HG02981 (cell line): ENCODE measurements around the gene SCAF1.

Experiments used
- ATAC-seq: cut with Tn5 transposase; IDR thresholded peaks from one replicate; pipeline ENCODE4 v1.9.1; 2021; ENCODE audit warnings: mild to moderate bottlenecking, moderate library complexity; ENCODE audit not compliant: unreplicated experiment

The SCAF1 gene

DNA sequence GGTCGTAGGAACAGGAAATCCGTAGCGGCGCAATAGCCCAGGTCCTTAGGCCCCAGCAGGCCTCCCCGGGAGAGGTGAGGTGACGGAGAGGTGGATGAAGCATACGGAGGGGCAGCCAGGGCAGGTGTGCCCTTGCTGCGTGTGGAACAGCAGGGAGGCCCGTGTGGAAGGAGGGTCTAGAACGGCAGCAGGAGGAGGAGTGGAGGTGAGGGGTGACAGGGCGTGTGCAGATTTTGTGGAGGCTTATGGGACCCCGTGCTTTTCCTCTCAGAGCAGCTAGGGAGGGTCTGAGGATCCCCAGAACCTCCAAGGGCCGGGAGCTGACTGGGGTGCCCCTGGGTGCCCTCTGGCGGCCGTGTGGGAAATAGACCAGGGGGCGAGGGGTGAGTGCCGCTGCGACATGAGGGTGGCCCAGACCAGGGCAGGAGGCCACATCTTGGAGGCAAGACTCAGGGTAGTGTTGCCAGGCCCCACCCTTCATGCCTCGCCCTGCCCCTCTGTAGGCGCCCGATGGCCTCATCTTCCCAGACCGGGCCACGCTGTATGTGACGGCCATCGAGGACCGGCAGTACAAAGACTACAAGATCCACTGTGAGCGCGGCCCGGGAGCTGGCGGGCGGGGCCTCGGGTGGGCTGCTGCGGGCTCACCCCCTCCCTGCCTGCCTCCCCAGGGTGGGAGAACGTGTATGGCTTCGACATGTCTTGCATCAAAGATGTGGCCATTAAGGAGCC lies 42.4 kb downstream of the SCAF1 start:
- ATAC-seq, result no peak

DNA sequence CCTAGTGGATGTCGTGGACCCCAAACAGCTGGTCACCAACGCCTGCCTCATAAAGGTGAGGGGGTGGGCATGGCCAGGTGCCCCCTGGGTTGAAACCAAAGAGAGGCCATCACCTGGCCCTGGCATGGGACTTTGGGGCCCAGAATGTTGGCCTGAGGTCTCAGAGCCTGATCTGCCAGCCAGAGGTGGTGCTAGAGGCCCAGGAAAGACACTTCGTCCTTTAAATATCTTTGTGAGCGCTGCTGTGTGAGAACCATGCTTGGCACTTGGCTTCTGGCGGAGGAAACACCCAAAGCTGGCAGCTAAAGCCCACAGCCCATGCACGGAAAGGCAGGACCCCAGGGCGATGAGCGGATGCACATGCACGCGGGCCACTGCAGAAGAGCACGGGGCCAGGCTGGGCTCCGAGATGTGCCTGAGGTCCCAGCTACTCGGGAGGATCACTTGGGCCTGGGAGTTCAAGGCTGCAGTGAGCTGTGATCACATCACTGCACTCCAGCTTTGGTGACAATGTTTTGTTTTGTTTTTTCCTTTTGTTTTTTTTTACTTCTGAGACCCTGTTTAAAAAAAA lies 43.1 kb downstream of the SCAF1 start:
- no peak for ATAC-seq

DNA sequence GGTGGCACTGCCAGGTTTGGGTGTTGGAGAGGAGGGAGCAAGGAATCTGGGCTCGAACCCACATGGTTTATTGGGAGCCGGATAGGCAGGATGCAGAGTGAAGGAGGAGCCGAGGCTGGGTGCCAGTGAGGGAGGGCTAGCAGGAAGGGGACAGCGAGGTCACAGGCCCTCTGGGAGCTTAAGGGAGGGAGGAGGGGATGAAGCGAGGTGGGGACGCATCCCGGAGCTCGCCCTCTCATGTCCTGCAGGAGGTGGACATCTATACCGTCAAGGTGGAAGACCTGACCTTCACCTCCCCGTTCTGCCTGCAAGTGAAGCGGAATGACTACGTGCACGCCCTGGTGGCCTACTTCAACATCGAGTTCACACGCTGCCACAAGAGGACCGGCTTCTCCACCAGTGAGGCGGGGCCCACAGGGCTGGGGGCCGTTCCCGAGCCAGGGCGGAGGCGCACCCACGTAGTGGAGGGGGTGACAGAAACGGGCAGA lies 43.9 kb downstream of the SCAF1 start:
- no peak for ATAC-seq

DNA sequence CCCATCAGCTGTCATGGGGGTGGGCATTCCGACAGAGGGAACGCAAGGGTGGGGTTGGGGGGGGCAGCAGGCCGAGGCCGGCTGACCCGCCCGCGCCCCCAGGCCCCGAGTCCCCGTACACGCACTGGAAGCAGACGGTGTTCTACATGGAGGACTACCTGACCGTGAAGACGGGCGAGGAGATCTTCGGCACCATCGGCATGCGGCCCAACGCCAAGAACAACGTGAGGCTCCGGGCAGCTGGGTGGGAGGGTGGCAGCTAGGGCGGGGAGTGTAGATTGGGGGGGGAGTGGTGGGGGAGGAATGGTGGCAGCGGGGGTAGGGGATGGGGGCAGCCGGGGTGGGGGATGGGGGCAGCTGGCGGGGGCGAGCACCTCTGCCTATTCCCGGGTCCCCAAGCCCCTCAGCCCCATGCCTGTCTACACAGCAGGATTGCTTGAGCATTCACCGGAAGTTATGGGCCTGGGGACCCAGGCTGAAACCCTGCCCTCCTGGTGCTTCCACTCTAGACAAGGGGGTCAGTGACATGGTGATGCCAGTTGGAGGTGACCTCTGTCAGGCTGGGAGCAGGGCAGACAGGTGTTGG lies 44.6 kb downstream of the SCAF1 start:
- no peak for ATAC-seq

DNA sequence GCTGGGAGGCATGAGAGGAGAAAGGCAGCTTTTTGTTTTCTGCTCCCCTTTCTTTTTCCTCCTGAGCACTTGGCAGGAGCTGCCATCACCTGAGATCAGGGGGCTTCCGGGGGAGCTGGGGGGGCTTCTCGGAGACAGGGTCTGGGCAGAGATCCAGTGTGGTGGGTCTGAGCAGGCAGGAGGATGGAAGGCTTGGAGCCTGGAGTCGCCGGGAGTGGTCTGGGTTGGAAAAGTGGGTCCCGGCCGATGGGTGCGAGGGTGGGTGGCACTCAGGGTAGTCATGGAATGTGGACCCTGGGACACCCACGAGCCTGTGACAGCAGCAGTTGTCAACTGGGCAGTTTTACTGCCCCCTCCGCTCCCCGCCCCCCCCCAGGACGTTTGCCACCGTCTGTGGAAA lies 45.1 kb downstream of the SCAF1 start:
- ATAC-seq, result no peak

DNA sequence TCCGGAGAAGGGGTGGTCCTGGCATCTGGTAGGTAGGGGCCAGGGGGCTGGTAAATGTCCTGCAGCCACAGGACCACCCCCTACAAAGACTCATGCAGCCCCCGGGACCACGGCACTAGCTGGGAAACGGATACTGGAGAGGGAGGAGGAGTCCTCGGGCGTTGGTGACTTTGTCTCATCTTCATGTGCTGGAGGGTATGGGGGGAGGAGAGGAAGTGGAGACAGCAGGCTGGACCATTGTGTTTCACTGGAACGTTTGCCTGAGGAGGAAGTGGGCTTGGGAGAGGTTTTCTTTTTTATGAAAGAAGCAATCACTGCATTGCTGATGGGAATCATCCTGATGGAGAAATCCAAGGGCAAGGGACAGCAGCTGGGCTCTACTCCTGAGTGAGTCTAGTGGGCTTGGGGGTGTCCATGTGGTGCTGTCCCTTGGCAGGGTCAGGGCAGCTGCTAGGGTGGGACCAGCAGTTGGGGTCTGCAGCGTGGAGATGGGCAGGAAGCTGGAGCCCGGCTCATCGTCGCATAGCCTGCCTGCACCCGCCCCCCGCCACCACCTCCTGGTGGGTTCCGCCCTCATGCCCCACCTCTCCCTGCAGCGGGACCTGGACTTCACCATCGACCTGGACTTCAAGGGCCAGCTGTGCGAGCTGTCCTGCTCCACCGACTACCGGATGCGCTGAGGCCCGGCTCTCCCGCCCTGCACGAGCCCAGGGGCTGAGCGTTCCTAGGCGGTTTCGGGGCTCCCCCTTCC lies 45.7 kb downstream of the SCAF1 start:
- no peak for ATAC-seq

DNA sequence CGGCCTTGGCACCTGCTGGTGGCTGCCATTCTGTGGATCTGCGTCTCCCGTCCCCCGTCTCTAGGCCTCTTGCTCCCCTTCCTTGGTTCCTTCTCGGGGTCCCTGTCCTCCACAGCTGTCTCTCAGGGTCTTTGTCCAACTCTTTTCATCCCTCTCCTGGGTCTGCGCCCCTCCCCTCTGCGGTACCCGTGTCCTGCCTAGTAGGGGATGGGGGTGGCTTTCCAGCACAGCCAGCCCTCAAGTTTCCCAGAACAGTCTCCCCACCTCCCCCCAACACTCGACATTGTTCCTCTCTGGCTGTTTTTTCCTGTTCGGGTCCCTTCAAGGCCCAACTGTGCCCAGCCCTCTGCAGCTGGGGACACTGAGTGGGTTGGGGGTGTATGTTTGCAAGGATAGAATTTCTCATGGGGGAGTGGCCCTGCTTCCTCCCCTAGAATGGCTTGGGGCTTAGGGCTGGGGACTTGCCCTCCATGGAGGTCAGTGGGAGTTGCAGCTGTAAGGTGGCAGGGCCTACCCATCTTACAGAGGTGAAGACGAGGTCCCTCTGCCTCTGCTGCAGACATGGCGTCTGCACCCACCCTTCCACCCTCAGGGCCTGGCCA lies 46.6 kb downstream of the SCAF1 start:
- no peak for ATAC-seq

DNA sequence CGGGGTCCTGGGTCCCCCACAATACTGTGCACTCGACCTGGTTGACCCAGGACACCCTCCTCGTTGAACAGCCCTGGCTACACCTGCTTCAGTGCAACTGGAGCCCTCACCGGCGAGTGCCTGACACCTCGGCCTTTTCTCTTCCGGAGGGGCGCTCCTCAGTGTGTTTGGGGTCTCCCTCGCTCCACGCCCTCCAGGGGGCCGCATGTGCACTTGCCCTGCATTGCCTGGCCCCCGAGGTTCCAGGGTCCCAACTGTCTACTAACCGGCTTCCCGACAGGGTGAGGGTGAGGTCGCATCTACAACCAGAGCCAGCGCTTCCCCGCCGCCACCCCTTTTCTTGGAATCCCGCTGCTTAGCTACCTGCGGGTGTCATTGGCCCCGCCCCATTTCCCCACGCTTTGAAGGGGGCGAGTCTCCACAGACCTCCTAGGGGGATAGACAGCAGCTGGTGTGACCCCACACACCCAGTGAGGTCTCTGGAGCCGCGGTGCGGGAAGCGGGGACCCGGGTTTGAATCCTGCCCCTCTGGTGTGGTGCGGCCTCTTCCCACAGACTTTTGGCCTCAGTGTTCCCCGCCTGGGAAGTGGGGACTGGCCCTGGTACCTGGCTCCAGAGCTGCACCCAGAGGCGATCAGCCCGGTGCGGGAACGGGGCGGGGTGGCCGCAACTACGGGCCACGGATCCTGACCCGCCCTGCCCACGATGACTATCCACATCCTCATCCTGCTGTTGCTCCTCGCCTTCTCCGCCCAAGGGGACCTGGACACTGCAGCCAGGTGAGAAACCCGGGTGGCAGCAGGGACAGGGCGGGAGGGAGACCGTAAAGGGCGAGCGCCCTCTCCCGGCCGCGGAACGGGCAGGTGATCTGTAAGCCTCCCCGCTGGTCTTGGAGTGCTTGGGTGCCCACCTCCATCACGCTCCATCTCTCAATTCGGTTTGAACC lies 47.4 kb downstream of the SCAF1 start, which contains the start of gene ADM5:
TSS of gene ADM5 (plus strand) at position 462 of the 946 bp plus-strand sequence. CDS start at position 706, 244 bp downstream.
- ATAC-seq, result no peak

DNA sequence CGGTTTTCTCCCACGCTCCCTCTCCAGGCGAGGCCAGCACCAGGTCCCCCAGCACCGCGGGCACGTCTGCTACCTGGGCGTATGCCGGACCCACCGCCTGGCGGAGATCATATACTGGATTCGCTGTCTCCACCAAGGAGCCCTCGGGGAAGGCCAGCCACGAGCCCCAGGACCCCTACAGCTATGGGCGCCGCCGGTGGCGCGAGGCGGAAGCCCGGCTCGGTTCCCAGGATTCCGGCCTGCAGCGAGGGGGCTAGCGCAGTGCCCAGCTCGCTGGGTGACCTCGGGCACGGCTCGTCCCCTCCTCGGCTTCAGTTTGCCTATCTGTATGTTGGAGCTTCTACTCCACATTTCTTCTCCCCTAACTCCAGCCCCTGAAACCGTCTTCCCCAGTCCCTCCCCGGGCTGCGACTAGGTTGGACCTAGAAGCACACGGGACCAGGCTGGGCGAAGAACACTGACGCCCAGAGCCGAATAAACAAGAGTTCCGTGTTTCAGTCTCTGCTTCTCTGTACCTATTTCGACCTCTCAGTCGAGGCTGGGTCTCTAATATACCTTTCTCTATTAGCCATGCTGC lies 48.2 kb downstream of the SCAF1 start:
- ATAC-seq, result no peak

DNA sequence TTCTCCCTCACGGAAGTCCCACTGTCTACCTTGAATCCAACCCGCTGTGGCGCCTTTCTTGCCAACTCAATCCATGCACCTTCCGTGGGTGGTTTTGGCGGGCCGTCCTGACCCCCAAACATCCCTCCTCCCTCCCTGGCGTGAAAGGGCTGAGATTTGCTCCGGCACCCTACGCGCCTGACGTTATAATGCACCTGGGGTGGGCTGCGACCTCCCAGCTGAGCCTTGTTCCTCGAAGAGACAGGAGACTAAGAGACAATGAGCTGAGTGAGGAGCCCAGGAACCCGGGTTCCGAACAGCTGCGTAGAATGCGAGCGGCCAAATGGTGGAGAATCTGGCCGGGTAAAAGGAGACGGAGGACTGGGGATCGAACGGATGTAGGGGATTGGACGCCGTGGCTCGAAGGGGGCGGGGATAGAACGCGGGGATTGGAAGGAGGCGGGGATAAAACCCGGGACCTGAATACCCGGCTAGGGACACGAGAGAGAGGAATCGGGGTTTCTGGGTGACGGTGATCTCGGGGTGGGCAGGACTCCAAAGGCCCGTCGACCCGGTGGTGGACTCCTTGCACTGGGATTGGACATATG lies 48.7 kb downstream of the SCAF1 start, which contains the start of gene CPT1C:
TSS of gene CPT1C (plus strand) at position 461 of the 587 bp plus-strand sequence. CDS start 1,137 bp downstream, outside the sequence.
- ATAC-seq, result no peak

DNA sequence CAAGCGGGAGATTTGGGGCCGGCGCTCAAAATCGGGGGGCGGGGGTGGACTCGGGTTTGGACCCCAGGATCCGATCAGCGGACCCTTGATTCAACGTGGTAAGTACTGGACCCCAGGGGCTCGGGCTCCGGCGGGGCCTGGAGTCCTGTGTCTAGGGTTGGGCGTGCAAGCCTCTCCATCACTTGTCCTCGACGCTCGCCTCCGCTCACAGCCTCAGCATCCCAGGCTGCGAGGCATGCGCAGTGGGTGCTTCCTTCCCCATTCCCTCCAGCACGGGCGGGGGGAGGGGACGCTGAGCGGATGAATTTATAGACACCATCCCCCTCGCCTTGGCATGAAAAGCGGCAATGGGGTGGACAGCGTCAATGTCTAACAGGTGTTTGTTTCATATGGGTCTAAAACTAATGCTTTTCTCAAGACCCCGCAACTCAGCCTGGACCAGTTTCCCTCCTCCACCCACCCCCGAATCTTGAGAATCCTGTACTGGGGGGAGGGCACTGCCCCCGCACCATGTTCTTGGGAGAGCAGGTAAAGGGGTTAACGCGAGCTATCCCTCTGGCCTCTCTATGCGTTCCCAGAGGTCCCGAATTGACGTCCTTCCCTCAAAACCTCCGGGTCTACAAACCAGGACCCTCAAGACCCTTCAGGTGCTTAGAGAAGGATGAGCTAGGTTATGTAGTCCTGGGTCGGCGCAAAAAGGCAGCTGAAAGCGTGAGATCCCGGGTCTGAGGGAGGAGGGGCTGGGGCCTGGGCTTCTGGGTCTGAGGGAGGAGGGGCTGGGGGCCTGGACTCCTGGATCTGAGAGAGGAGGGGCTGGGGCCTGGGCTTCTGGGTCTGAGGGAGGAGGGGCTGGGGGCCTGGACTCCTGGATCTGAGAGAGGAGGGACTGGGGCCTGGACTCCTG lies 49.5 kb downstream of the SCAF1 start:
- ATAC-seq, result no peak

DNA sequence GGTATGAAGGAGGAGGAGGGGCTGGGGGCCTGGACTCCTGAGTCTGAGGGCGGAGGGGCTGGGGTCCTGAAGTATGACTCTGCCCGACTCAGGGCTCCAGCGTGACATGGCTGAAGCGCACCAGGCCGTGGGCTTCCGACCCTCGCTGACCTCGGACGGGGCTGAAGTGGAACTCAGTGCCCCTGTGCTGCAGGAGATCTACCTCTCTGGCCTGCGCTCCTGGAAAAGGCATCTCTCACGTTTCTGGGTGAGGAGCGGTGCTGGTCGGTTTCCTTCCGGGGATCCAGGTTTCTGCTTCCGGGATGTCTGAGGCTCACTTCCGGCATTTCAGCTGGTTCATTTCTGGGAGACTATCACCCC lies 50.1 kb downstream of the SCAF1 start:
- ATAC-seq, result no peak

DNA sequence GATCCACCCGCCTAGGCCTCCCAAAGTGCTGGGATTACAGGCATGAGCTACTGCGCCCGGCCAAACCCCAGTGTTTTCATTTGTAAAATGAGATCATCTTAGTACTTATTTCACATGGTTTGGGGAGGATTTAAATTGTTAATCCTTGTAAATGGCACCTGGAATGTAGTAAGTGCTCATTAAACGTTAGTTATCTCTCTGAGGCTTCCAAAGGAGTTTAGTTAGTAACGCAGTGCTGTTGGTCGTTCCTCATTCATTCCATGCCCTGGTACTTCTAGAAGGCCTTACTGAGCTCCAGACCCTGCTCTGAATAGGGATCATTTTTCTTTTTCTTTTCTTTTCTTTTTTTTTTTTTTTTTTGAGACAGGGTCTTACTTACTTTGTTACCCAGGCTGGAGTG lies 54.1 kb downstream of the SCAF1 start:
- no peak for ATAC-seq

DNA sequence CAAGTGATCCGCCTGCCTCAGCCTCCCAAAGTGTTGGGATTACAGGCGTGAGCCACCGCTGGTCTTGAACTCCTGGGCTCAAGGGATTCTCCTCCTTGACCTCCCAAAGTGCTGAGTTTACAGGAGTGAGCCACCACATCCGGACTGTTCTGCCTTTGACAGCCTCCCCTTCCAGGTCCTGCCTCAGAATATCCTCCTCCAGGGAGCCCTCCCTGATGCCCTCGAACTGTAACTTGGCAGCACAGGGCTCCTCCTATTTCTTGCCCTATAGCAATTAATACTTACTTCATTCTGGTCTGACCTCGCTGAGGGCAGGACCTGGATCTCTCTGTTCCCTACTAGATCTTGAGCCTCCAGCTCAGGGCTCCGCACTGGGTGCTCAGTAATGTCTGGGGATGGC lies 54.9 kb downstream of the SCAF1 start:
- ATAC-seq, result no peak

DNA sequence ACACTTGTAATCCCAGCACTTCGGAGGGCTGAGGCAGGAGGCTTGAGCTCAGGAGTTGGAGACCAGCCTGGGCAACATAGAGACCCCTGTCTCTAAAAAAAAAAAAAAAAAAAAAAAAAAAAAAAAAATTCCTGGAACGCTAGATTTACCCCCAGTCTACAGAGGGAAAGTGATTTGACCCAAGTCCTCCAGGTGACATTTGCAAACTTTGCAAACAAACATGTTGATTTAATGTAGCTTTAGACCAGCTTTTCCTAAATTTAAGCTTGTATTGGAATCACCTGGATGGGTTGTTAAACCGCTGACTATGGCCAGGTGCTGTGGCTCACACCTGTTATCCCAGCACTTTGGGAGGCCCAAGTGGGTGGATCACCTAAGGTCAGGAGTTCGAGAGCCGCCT lies 57.4 kb downstream of the SCAF1 start:
- no peak for ATAC-seq

DNA sequence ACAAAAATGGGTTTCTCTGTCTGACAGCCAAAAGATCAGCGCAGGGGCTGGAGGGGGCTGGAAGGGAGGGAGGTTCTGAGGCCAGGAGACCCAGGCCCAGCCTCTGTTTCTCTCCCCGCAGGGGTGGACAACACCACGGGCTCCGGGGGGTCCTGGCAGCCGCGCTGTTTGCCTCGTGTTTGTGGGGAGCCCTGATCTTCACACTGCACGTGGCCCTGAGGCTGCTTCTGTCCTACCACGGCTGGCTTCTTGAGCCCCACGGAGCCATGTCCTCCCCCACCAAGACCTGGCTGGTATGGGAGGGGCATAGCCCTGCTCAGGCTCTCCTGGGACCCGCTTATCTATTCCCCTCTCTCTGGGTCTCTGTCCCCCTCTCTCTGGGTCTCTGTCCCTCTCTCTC lies 58.6 kb downstream of the SCAF1 start:
- no peak for ATAC-seq

DNA sequence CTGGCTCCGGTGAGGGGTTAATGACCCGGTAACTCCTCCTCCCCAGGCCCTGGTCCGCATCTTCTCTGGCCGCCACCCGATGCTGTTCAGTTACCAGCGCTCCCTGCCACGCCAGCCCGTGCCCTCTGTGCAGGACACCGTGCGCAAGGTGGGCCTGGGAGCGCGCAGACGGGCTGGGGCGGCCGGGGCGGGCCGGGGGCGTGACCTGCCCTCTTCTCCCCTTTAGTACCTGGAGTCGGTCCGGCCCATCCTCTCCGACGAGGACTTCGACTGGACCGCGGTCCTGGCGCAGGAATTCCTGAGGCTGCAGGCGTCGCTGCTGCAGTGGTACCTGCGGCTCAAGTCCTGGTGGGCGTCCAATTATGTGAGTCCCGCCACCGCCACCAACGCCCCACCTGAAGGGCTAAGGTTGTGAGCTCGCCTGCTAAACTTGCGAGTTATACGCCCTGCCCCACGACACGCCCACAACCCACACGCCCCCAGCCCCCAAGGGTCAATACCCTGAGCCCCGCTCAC lies 59.3 kb downstream of the SCAF1 start:
- no peak for ATAC-seq
